GM19023 (cell line): ENCODE measurements around the gene IER5.

Source experiments
- ATAC-seq: cut with Tn5 transposase; IDR thresholded peaks from one replicate; pipeline ENCODE4 v1.9.1; 2021; ENCODE audit warnings: mild to moderate bottlenecking, moderate library complexity; ENCODE audit not compliant: unreplicated experiment

Gene IER5

GRCh38 chr1:181076852-181077251 is 11.6 kb upstream of the IER5 start:
- no peak for ATAC-seq

- no peak for ATAC-seq
These were observed 10.8 kb upstream of the IER5 start for GRCh38 chr1:181077576-181078242.

DNA sequence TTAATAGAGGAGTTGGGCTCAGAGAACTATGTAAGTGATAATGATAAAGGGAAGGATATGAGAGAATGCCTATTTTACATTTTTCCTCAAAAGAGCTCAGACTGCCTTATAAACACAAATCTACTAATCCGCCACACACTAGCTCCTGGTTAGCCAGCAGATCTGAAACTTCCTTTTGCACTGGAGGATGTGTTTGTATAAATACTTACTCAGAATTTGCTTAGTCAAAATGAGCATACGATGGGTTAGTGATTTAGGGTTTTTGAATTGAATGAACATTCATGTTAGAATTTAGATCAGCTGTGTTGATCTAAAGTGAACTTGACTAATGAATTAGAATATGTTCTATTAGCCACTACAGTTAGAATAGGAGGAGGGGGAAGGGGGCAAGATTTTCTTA is 9.1 kb upstream of the IER5 start:
- ATAC-seq, result no peak

DNA sequence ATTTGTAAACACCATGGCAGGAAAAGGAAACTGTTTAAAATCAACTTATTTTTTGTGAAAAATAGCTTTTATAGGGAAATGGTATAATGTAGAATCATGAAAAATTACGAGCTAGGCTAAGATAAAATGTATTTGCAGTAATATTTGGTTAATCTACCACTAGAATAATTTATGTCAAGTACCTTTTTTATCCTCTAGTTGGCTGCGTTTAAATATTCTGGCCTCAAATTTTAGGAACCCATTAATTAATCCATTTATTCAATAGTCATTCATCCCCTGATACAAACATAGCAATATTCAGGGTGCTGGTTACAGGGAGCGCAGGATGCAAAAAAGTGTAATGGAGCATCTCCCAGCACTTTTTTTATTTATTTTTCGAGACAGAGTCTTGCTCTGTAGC is 8.6 kb upstream of the IER5 start:
- no peak for ATAC-seq

DNA sequence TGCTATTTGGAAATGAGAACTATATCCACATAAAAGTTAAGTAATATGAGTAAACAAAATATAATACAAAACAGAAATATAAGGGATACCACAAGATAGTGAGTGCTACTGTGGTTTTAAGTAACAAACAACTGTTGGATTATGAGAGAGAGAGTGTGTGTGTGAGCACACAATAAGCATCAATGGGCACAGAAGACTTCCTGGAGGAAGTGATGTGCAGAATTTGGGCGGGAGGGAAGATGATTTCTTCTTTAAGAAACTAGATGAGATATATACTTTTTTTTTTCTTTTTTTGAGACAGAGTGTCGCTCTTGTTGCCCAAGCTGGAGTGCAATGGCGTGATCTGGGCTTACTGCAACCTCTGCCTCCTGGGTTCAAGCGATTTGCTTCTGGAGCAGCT is 7.9 kb upstream of the IER5 start:
- ATAC-seq, result no peak

DNA sequence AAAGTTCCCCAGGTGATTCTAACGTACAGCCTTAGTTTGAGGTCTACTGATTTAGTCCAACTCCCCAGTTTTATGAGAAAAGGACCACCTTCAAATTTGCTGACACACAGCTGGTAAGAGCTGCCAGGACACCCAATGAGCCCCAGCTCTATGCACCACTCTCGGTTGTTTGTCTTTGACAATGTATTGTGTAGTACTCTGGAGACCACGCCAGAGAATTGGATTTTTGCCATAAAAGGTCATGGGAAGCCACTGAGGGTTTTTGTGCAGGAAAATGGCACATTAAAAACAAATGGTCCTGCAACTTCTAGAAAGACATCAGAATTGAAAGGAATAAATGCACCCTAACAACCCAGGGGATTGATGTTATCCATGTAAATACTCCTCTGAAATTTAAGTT is 7.1 kb upstream of the IER5 start:
- no peak for ATAC-seq

- ATAC-seq, result no peak
These were observed 4.5 kb upstream of the IER5 start for GRCh38 chr1:181083842-181084605.

GRCh38 chr1:181084606-181084969 is 3.9 kb upstream of the IER5 start:
- no peak for ATAC-seq

GRCh38 chr1:181086091-181086490 is 2.4 kb upstream of the IER5 start:
- ATAC-seq, result no peak

DNA sequence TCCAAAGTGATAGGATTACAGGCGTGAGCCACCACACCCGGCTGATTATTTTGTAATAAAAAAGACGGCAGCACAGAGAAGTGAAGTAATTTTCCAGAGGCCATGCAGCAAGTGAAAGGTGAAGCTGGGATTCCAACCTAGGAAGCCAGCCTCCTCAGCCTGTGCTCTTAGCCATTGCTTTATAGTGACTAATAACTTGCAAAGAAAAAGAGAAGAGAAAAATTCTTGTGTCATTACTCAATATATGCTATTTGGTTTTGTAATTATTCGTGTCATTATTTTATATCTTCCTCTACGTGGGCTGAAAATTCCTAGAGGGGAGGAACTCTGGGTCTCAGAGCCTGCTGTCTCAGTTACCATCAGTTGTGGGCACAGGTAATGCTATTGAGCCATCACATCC is 1.6 kb upstream of the IER5 start:
- no peak for ATAC-seq

- no peak for ATAC-seq
These were observed 1.0 kb upstream of the IER5 start for GRCh38 chr1:181087400-181087901.

- ATAC-seq, result peak; percentile 7
These were observed 646 bp downstream of the IER5 start for GRCh38 chr1:181089017-181089675.

- peak; percentile 37 for ATAC-seq
These were observed 1.4 kb downstream of the IER5 start for GRCh38 chr1:181089676-181090544.

DNA sequence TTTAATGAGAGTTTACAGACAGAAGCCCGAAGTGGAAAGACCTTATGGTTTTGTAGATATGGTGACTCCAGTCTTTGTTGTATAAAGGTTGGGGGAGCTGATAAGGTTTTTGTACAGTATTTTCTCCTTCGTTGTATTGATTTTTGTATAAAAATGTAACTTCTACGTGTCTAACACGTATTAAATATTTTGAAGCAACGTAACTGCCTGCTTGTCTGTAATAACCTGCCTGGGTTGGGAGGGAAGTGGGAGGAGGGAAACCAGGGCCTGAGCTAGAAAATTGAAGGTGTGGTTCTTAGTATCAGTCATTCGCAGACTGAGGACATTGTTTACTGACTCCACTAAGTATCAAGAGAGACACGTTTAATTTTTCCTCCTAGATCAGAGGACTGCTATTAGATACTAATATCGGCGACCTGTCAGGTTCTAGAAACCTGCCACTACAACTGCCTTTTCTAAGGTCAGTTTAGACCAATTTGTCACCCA is 2.2 kb downstream of the IER5 start:
- ATAC-seq, result no peak

GRCh38 chr1:181091309-181092040 is 3.0 kb downstream of the IER5 start:
- ATAC-seq, result no peak

- ATAC-seq, result no peak
These were observed 3.6 kb downstream of the IER5 start for GRCh38 chr1:181092056-181092455.

- ATAC-seq, result no peak
These were observed 4.5 kb downstream of the IER5 start for GRCh38 chr1:181092883-181093458.

GRCh38 chr1:181094416-181095212 is 6.1 kb downstream of the IER5 start:
- ATAC-seq, result no peak

DNA sequence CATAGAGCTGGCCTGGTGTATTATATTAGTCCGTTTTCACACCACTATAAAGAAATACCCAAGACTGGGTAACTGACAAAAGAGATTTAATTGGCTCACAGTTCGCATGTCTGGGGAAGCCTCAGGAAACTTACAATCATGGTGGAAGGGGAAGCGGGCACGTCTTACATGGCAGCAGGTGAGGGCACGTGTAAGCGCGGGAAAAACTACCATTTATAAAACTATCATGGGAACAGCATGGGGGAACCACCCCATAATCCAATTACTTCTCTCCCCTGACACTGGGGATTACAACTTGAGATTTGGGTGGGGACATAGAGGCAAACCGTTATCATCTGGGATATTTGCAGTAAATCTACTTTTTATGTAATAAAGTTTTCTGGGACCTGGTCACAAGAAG is 6.8 kb downstream of the IER5 start:
- ATAC-seq, result no peak
